Stimulated activated CD4-positive, alpha-beta T cell treated with anti-CD3 and anti-CD28 coated beads, Interleukin-12 subunit alpha, Interleukin-12 subunit beta, amount 100 ng/mL, for 24 hours (primary cell): ENCODE measurements around the gene CNTN5.

Experiments used
- DNase-seq, 2 experiments: peaks; one replicate each; pipeline ENCODE4 v3.0.0-alpha.2; 2020; ENCODE audit warnings: low read depth in 2 of 2

The CNTN5 gene

DNA sequence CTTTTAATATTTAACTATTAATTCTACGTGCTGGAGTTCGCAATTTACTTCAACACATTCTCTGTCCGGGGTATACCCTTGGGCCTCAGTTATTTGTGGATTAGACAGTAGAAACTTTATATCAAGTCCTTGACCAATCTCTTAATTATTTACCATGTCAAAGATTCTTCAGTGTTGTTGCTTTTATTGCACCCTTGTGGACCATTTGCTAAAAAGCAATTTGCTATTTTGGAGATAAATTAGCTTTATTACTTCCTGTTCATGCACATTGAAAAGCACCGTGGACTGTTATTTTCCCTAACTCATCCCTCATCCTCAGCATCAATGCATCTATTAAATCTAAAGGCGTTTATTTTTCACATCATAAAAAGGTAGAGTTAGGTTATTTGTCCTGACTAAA is 609.9 kb downstream of the CNTN5 start:
- no peak for DNase-seq

DNA sequence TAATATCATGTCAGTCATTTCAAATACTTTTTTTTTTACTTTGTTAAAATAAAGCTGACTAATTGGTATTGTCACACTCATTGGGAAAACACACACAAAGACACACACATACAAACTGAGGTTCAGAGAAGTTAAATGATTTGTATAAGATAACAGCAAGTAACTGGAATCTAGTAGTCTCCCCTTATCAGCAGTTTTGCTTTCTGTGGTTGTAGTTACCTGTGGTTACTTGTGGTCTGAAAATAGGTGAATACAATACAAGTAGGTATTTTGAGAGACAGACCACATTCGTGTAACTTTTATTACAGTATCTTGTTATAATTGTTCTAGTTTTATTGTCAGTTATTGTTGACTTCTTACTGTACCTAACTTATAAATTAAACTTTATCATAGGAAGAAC is 610.9 kb downstream of the CNTN5 start:
- no peak for DNase-seq

DNA sequence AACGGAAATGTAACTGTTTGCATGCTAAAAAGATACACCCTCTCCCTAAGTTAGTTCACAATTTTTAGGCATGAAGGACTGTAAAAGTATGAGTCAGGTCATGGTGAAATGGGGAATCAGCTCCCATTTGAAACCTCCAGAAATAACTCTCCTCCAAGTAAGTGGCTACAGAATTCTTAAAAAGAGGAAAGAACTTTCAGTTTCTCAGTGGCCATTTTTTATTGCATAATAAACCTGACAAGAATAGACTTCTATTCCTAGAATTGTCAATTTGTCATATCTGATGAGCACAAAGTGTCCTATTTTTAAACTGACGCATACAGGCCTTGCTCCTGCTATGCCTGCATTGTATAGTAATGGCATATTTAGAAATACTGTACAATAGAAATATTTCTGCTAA is 612.2 kb downstream of the CNTN5 start:
- DNase-seq = no peak

DNA sequence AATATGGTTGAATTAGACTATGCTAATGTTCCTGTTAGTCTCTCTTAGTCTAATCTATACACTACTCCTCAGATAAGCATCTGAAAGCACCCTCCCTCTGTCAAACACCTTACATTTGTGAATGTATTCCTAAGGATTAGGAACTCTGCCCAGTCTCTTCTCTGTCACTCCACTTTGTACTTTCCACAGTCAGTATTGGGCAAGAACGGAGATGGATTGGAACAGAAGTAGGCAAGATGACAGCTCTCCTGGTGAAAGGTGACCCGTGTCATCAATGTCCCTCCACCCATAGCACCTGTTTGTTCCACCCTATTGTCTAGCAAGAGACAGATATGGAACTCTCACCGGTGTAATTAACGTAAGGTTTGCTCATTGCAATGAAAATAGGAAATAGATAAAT is 613.8 kb downstream of the CNTN5 start:
- no peak for DNase-seq

DNA sequence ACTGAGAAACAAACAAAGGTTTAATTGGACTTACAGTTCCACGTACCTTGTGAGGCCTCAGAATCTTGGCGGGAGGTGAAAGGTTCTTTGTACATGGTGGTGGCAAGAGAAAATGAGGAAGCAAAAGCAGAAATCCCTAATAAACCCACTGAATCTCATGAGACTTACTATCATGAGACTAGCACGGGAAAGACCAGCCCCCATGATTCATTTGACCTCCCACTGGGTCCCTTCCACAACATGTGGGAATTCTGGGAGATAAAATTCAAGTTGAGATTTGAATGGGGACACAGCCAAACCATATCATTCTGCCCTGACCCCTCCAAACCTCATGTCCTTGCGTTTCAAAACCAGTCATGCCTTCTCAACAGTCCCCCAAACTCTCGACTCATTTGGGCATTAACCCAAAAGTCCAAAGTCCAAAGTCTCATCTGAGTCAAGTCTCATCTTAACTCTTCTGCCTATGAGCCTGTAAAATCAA is 617.4 kb downstream of the CNTN5 start:
- no peak for DNase-seq

DNA sequence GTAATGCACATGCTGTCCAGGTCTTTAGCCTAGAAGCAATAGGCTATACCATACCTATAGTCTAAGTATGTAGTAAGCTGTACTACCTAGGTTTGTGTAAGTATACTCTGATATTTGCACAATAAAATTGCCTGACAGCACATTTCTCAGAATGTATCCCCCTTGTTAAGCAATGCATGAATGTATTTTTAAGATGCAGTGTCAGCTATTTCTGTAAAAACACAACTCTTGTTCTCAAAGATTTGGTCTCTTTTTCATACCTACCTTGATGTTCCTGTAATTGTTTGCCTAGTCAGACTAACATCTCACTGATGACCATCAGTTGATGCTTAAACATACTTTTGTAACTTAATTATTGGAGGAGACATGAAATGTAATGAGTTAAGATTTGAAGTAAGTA is 619.9 kb downstream of the CNTN5 start:
- DNase-seq = no peak

DNA sequence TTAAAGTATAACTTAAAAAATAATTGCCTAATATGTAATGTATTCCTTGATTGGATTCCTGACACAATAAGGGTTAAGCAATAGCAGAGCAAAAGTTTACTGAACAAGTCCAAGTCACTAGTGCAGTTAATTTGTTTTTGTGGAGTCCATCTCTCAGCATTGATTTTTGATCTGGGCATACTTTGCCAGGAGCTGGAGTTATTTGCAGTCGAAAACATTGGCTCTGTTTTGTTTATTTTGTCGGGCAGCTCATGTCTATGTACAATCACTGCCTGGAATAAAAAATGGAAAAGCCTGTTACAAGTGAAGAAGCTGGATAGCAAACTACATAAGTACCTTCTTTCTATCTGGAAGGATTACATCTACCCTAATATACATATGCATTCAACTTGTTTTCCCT is 625.2 kb downstream of the CNTN5 start:
- no peak for DNase-seq

DNA sequence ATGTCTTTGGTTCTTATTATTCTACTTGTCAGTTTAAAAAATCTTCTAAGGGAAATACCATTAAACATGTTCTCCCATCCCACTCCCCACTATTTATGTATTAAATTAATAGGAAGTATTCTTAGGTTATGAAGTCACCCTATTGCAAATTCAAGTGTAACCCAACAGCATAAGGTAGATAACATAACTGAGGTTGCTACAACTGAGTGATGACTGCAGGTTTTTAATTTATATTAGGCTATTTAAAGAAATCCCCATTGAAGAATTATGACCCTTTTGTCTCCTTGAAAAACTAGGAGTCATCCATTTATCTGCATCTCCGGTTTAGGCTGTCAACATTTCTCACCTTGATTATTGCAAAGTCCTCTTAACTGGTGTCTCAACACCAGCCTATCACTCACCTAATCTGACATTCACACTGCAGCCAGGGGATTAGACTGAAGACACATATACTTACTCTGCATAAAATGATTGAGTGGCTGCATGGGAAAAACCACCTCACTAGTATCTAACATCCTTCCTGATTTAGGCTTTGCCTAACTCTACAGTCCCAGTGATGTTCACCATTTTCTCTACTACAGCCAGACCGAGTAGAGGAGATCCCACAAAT is 649.4 kb downstream of the CNTN5 start:
- DNase-seq = no peak

DNA sequence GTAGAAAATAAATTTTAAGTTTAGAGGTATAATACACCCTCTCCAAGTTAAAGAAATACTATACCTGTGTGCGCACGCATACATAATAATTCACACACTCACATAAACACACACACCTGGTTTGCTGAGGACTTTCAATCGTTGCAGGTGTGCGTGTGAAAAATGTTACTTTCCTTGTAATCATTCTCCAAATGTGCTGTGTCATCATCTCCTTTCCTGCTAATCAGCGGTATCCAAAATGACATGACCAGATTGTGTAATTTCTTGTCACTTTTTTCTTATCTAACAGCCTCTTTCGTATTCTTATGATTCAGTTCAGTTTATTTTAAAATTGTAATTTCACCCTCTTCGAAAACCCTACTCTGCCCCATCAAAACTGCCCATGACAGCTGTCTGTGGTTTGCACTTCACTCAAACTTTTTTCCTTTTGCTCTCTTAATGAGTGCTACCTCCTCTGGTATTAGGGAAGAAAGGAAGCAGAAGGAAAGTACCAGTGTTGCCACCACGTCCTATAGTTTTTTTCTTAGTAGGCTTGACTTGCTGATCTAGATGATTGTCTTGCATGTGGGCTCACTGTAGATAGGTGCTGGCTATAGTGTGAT is 651.2 kb downstream of the CNTN5 start:
- DNase-seq = no peak

DNA sequence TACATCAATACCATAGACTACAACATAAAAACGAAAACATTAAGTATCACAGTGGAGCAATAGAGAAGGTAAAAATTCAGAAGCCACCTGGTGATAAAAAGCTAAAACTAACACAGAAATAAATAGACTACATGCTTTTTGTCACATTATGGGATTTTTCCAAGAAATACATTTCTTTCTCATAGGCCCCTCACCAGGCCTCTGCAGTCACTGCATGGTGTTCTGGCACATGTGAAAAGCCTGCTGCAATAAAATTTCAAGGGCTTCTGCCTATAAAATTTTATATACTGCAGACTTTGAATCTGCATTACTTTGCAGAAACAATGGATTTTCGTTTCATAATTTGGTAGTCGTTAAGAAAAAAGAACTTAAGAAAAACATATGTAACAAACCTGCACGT is 655.5 kb downstream of the CNTN5 start:
- no peak for DNase-seq

DNA sequence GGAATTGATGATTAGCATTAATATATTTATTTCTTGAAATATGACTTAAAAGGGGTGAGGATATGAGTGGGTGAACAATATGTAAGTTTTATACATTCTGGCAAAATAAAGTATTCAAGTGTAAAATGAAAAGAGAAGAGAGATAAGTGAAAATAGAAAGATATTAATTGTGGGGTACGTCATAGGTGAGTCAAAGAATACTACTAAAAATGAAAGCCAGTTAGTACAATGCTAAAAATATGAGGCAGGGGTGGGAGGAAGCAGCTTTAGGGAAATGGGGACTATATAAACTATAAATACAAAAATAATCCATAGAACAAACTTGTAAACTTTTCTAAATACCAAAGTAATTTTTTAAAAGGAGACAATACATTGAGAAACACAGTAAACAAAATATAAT is 661.4 kb downstream of the CNTN5 start:
- no peak for DNase-seq

DNA sequence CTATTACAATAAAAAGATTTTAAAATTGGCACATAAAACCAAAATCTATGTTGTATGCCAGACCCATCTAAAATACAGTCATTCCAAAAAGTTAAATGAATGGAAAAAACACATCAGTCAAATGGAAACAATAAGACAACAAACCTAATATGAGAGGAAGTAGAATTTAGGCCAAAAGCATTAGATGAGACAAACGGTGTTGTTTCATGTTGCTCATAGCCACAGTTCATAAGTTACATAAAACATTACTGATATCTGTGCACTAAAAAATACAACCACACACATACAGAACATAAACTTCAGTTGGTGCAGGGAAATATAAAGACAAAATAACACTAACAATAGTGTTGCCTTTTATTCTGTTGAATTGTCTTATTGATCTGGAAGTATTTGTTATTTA is 661.9 kb downstream of the CNTN5 start:
- no peak for DNase-seq

DNA sequence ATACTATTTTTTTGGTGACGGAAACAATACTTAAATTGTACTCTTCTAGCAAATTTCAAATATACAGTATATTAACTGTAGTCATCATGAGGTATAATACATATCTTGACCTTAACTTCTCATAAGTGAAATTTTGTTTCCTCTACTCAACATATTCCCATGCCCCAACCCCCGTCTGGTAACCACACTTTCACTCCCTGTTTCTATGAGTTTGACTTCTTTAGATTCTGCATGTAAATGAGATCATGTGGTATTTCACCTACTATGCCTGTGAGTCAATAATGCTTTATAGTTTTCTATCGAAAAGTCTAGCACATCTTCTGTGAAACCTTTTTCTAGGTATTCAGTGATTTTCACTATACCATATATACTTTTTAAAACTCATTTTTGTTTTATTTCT is 663.2 kb downstream of the CNTN5 start:
- DNase-seq = no peak

DNA sequence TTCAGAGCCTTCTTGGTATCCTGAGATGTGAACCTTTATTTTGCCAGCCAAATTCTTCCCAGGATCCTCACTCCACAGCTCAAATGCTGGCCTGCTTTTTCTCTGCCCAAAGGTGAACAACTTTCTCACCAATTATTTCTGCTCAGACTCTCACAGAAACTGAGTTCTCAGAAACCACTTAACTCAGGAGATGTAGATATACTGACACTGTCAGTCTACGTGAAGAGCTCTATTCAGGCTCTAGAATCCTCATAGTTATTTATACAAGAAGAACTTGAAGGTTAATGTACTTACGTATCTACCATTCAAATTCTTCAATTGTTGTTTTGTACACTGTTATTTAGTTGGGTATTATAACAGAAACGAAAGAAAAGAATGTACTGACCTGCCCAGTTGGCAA is 666.1 kb downstream of the CNTN5 start:
- DNase-seq = no peak

DNA sequence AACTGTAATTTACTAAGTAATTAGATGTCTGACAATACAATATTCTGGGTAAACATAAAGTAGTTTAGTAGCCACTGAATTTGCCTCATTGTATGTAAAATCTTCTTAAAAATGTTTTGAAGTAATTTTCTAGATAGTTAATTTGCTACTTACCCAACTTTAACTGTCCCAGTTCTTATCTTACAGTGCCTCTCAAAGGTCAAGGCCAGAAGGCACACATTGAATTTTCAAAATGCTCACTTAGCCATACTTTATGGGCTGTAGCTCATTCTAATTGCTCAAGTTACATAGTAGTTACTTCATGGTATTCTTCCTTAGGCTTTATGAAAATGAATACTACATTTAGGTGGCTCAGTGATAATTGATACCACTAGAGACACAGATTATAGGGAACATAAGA is 666.6 kb downstream of the CNTN5 start:
- no peak for DNase-seq

DNA sequence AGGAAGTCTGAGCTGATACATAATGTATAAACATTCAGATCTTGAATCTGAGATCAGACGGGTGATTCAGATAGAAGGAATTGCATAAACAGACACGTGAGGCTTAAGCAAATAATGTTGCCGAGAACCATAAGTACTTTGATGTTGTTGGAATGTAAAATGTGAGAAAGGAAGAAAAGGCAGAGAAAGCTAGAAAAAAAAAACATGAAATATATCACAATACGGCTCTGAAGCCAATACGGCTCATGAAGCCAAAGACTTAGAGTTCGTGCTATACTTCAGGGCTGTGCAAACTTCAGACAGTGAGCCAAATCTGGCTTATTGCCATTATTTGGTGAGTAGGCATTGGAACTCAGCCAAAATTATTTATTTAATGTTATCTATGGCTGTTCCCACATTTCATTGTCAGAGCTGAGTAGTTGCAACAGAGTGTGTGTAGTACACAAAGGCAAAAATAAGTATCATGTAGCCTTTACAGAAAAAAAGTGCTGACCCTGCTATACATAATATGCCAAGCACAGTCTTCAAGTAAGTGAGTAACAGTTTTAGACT is 673.3 kb downstream of the CNTN5 start:
- DNase-seq = no peak

DNA sequence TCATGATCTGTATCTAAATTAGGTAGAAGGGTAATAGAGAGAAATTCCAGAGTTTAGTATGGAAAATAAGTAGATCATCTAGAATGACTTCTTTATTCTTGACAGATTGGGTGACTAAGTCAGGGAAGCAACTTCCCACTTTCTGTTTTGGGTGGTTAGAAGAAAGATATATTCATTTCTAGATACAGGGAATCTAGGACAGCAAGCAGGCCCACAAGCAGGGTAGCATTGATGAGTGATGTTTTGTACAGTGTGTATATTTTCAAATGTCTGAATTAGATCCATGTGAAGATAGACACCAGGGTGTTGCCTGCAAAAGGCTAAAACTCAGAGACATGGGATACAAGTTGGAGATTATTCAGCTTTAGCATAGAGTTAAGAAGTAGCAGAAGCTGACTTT is 674.4 kb downstream of the CNTN5 start:
- no peak for DNase-seq

DNA sequence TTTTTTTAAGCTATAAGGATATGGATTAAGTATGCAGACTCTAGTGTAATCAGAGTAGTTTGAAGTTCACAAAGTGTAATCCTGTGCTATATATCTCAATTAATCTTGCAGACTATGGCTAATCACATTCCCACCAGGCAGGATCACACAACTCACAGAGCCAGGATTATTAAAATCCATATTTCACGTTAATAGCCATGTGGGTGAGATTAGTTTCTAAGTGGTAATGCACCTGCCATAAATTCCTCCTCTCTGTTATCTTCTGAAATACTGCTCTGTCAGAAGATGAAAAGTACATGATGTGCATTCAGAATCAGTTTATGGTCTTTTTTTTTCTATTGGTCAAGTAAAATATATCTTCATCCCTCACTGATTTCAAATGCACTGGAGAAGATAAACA is 686.1 kb downstream of the CNTN5 start:
- no peak for DNase-seq

DNA sequence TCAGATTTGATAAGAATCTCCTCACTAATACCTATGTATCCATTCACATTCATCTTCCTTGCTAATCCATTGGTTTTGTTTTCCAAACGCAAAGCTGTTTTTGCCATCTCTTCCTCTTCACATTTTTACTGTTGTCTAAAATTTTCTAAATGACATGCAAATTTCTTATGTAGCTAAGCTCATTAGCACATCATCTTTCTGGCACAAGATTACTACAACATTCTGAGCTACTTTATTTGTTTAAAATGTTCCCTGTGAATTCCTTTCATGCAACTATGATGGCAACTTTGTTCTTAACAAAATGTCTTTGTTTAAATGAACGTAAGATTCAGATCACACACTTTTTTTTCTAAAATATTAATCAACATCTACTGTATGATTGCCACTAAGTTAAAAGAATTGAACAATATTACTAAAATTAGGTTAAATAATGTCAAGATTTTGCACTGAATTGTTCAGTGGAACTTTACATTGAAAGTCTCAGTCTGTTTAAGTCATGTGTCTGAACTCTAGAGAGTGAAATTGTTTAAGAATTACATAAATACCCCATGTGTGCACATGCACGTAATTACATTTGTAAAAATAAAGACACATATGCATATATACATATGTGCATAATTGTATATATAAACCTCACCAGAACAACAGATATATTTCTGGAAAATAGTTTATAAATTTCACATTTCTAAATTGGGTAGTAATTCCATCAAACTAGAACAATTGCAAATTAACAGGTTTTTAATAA is 688.4 kb downstream of the CNTN5 start:
- DNase-seq = no peak

DNA sequence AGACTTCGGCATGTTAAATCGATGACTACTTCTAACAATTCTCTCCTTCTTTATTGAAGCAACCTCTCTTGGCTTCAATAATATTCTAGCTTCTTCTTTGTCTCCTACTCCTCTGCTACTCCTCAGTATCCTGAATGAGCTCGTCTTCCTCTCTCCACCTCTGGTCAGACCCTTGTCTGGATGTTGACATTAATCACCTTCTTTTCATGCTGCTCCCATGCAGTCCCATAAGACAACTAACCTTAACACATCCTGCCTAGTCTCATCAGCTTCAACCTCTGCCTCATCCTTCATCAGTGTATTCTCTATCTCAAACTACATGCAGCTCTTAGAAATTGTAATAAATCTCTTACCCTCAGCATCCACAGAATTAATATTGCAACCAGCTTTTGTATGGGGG is 695.6 kb downstream of the CNTN5 start:
- DNase-seq = no peak

DNA sequence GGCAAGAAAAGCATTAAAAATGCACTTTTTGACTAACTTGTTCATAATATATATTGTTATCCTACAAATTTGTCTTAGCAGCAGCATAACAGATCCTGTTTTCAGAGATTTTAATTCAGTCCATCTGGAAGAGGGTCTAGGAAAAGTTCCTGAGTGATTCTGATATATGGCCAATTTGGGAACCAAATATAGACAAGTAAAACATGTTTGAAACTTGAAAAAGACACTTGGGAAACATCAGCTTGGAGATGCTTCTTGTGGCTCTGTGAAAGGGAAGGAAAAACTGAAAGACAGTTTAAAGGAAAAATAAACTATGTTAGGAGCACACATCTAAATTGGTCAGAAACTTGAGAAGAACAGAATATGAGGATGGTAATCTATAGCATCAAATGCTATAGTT is 697.5 kb downstream of the CNTN5 start:
- no peak for DNase-seq

DNA sequence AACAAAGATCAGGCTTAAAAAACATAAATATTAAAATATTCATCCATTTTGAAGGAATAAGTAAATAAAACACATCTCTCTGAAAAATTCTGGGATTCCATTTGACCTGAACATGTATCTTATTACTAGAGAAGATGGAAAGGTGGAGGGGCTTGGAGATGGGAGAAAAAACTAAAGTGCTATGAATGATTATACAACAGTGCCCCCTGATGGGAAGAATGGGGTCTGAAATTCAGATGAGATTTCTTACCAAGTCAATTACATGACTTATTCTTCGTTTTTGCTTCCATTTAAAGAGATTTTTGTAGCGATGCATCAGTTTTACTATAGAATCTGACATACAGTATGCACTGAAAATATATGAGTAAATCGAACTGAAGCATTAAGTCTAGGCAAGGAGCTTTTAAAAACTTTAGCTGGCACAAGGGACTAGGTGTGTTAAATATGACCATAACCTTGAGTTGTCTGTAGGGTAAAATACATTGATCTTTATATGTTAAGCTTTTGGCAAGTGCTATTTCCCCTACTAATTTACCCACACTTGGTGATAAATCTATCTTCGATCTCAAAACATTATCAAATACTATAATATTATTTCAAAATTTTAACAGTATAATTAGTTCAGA is 718.8 kb downstream of the CNTN5 start:
- no peak for DNase-seq

DNA sequence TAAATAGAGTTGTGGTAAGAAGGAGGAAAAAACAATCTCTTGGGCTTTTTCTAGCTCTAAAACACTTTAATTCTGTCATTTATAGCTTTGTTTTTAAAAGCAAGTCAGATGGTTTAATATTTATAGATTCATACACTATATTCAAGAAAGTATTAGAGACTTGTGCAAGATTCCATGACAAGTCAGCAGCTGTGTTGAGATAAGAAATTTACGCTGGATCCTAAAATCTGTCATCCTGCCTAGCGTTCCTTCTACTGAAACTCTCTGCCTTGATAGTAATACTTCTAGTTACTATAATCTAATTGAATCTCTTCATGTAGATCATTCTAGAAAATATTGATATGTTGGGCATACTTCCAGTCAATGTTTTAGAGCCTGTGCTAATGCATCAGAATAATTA is 721.8 kb downstream of the CNTN5 start:
- no peak for DNase-seq
